Measurements from ENCODE around the gene RAD51AP1.

DNA sequence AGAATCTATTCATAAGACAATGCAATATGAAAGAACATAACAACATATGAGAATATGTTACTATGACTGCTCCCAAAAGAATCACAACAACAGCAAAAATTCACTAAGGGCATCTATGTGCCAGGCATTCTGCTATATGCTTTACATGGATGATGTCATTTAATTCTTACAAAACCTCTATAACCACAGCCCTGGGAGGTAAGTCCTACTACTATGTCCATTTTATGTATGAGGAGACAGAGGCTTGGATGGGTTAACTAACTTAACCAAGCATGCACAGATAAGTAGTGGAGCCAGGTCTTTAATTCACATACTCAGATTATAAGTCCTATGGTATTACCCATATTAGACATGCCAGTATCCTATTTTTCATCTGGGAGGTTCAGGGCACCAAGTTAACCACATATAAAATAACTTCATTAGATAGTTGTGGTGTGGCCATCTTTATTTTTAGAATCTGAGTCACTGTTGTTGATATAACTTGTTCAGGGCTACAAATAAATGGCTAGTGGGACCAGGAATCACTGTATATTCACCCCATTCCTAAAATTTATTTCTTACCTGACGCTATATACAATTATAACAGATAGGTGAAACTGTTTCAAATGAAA lies 33.2 kb upstream of the RAD51AP1 start:
- no peak for TF ChIP-seq TARDBP (IDR thresholded peaks at IDR 0.05)
- no peak for TF ChIP-seq HDGF (IDR thresholded peaks at IDR 0.05; ENCODE audit: borderline replicate concordance)
- TF ChIP-seq BHLHE40 (IDR thresholded peaks at IDR 0.05; ENCODE audit: borderline replicate concordance), result no peak
- TF ChIP-seq FOXK2 (IDR thresholded peaks at IDR 0.05), result no peak
- no peak for TF ChIP-seq SP1 (IDR thresholded peaks at IDR 0.05)
- no peak for TF ChIP-seq LEF1 (IDR thresholded peaks at IDR 0.05; ENCODE audit: borderline replicate concordance)
